GM18858 (cell line): ENCODE results near the gene PPP1R12B.
"Not testable (repeated sequence)": the region's sequence is repeated elsewhere in the genome, so short reads cannot be mapped to it uniquely, and the experiment has no call there.

Source experiments
- ATAC-seq: cut with Tn5 transposase; IDR thresholded peaks from one replicate; pipeline ENCODE4 v1.9.1; 2021; ENCODE audit not compliant: unreplicated experiment

The PPP1R12B gene

GRCh38 chr1:202625416-202626360 lies 277.2 kb downstream of the PPP1R12B start:
- no peak for ATAC-seq

GRCh38 chr1:202627036-202627435 lies 278.5 kb downstream of the PPP1R12B start:
- not testable (repeated sequence) for ATAC-seq

- no peak for ATAC-seq
These were observed 279.5 kb downstream of the PPP1R12B start for GRCh38 chr1:202627841-202628565.

- no peak for ATAC-seq
These were observed 280.2 kb downstream of the PPP1R12B start for GRCh38 chr1:202628646-202629215.

- peak; percentile 74 for ATAC-seq
These were observed 280.8 kb downstream of the PPP1R12B start for GRCh38 chr1:202629257-202629811.

- ATAC-seq, result not testable (repeated sequence)
These were observed 281.6 kb downstream of the PPP1R12B start for GRCh38 chr1:202630096-202630495.

GRCh38 chr1:202630541-202630940 lies 282.0 kb downstream of the PPP1R12B start:
- ATAC-seq, result no peak

- no peak for ATAC-seq
These were observed 282.8 kb downstream of the PPP1R12B start for GRCh38 chr1:202631076-202631923.

GRCh38 chr1:202632241-202632640 lies 283.7 kb downstream of the PPP1R12B start:
- no peak for ATAC-seq

GRCh38 chr1:202636171-202636570 lies 287.7 kb downstream of the PPP1R12B start:
- ATAC-seq, result not testable (repeated sequence)

GRCh38 chr1:202637321-202638018 lies 289.0 kb downstream of the PPP1R12B start:
- ATAC-seq, result not testable (repeated sequence)

- ATAC-seq, result no peak
These were observed 289.7 kb downstream of the PPP1R12B start for GRCh38 chr1:202638019-202638700.

- not testable (repeated sequence) for ATAC-seq
These were observed 290.3 kb downstream of the PPP1R12B start for GRCh38 chr1:202638701-202639305.

- ATAC-seq, result no peak
These were observed 291.0 kb downstream of the PPP1R12B start for GRCh38 chr1:202639500-202639899.

GRCh38 chr1:202642212-202642611 lies 293.7 kb downstream of the PPP1R12B start:
- ATAC-seq, result no peak
